SU-DHL-6 (cell line): Measurements from ENCODE around the gene PPP1R3C.

ENCODE experiments used
- H2AFZ ChIP-seq: fragments of 200-600 bp; sonication (generic); 2 replicates; pipeline ENCODE4 v1.6.1; 2014; ENCODE audit warnings: low read depth, mild to moderate bottlenecking, moderate library complexity, mixed read lengths, antibody characterized with exemption, low read length; ENCODE audit not compliant: severe bottlenecking
- H3F3A ChIP-seq: fragments of 200-600 bp; shearing (Covaris generic); 2 replicates; pipeline ENCODE4 v1.6.0; 2016; ENCODE audit warnings: antibody characterized with exemption, mild to moderate bottlenecking; ENCODE audit not compliant: insufficient read depth
- H3K27ac ChIP-seq: fragments of 200-600 bp; sonication (generic); 2 replicates; pipeline ENCODE4 v1.5.1; 2016; ENCODE audit warnings: low read depth, mild to moderate bottlenecking, low read length, moderate library complexity, mixed read lengths
- H3K27me3 ChIP-seq: fragments of 200-600 bp; sonication (generic), shearing (Covaris generic); 2 replicates; pipeline ENCODE4 v1.6.0; 2014; ENCODE audit warnings: mild to moderate bottlenecking, low read length
- H3K36me3 ChIP-seq: fragments of 200-600 bp; sonication (generic); 2 replicates; pipeline ENCODE4 v1.6.1; 2014; ENCODE audit warnings: mild to moderate bottlenecking, low read length, mixed read lengths
- H3K4me2 ChIP-seq: fragments of 300-600, 200-600 bp; shearing (Covaris generic), sonication (generic); 2 replicates; pipeline ENCODE4 v1.6.0; 2014; ENCODE audit warnings: low read length, low read depth, mild to moderate bottlenecking; ENCODE audit not compliant: poor library complexity, severe bottlenecking
- H3K4me3 ChIP-seq: fragments of 200-600 bp; sonication (generic); 2 replicates; pipeline ENCODE4 v1.5.1; 2014; ENCODE audit warnings: antibody characterized with exemption, low read length, mild to moderate bottlenecking, mixed read lengths; ENCODE audit not compliant: insufficient read depth, poor library complexity, severe bottlenecking
- H3K79me2 ChIP-seq: fragments of 200-600 bp; sonication (generic); 2 replicates; pipeline ENCODE4 v1.6.1; 2014; ENCODE audit warnings: mild to moderate bottlenecking, low read length, moderate library complexity; ENCODE audit not compliant: insufficient read depth
- H3K9ac ChIP-seq: fragments of 200-600 bp; sonication (generic); 2 replicates; pipeline ENCODE4 v1.7.0; 2014; ENCODE audit warnings: mild to moderate bottlenecking, low read length
- H3K9me2 ChIP-seq: fragments of 200-600 bp; sonication (generic); replicated peaks from 2 replicates; pipeline ENCODE4 v1.6.1; 2014; ENCODE audit warnings: low read length; ENCODE audit not compliant: insufficient read depth
- H3K9me3 ChIP-seq: fragments of 200-600 bp; sonication (generic); 2 replicates; pipeline ENCODE4 v1.6.1; 2014; ENCODE audit warnings: low read length, mixed read lengths; ENCODE audit not compliant: insufficient read depth
- H4K20me1 ChIP-seq: fragments of 200-600 bp; sonication (generic); 2 replicates; pipeline ENCODE4 v1.6.1; 2014; ENCODE audit warnings: low read depth, mild to moderate bottlenecking, antibody characterized with exemption, low read length, moderate library complexity, mixed read lengths
- CTCF ChIP-seq: fragments of 200-600 bp; sonication (generic); IDR thresholded peaks from one replicate; pipeline ENCODE4 v1.5.1; 2017; ENCODE audit warnings: antibody characterized with exemption, mild to moderate bottlenecking, low read length, moderate library complexity; ENCODE audit not compliant: insufficient read depth, poor library complexity, severe bottlenecking
- EZH2phosphoT487 ChIP-seq: fragments of 200-600 bp; sonication (generic), shearing (Covaris generic); conservative IDR thresholded peaks from 2 replicates; pipeline ENCODE4 v1.6.1; 2018; ENCODE audit warnings: mild to moderate bottlenecking, antibody characterized with exemption, low read length, moderate library complexity, mixed read lengths

The PPP1R3C gene

GRCh38 chr10:91605968-91606367 lies 26.9 kb downstream of the PPP1R3C start:
- H4K20me1 ChIP-seq, result no peaks in the 10 kb centered on the region
- H3F3A ChIP-seq, result no peaks in the 10 kb centered on the region
- no peak overlapping the region for H3K4me3 ChIP-seq
- H2AFZ ChIP-seq, result no peak overlapping the region
- no peaks in the 10 kb centered on the region for H3K79me2 ChIP-seq
- H3K36me3 ChIP-seq, result no peaks in the 10 kb centered on the region
- no peaks in the 10 kb centered on the region for H3K9me2 ChIP-seq
- H3K4me2 ChIP-seq, result no peak overlapping the region
- H3K9me3 ChIP-seq, result 0 out of 2 replicates have a peak, but pooled peaks cover 4% of the 10 kb centered on the region
- no peak overlapping the region for H3K27ac ChIP-seq
- H3K9ac ChIP-seq, result no peak overlapping the region
- TF ChIP-seq CTCF, result no peak
- TF ChIP-seq EZH2phosphoT487, result no peak
- no peaks in the 10 kb centered on the region for H3K27me3 ChIP-seq

- Histone ChIP-seq H4K20me1 (no peaks in the 10 kb centered on the region), H3K9me3 (0 out of 2 replicates have a peak, but pooled peaks cover 4% of the 10 kb centered on the region), H3F3A (no peaks in the 10 kb centered on the region), H3K9ac (no peak overlapping the region), H3K79me2 (no peaks in the 10 kb centered on the region), H3K4me2 (no peak overlapping the region), H3K36me3 (no peaks in the 10 kb centered on the region), H3K4me3 (no peak overlapping the region), H3K9me2 (no peaks in the 10 kb centered on the region), H3K27ac (no peak overlapping the region), H2AFZ (no peak overlapping the region), H3K27me3 (no peaks in the 10 kb centered on the region)
- no peak for TF ChIP-seq CTCF
- TF ChIP-seq EZH2phosphoT487, result no peak
Measured at GRCh38 chr10:91604553-91605534, 28.0 kb downstream of the PPP1R3C start.

- no peaks in the 10 kb centered on the region for H3K27me3 ChIP-seq
- TF ChIP-seq CTCF (no peak), EZH2phosphoT487 (no peak)
- no peak overlapping the region for H3K4me2 ChIP-seq
- no peaks in the 10 kb centered on the region for H3K79me2 ChIP-seq
- no peak overlapping the region for H3K4me3 ChIP-seq
- no peaks in the 10 kb centered on the region for H3F3A ChIP-seq
- H4K20me1 ChIP-seq, result no peaks in the 10 kb centered on the region
- no peak overlapping the region for H3K27ac ChIP-seq
- no peaks in the 10 kb centered on the region for H3K9me2 ChIP-seq
- no peaks in the 10 kb centered on the region for H3K36me3 ChIP-seq
- H3K9me3 ChIP-seq, result 0 out of 2 replicates have a peak, but pooled peaks cover 4% of the 10 kb centered on the region
- no peak overlapping the region for H2AFZ ChIP-seq
- H3K9ac ChIP-seq, result no peak overlapping the region
Measured at GRCh38 chr10:91603931-91604331, 28.9 kb downstream of the PPP1R3C start.
